Measurements from ENCODE around the gene PIGBOS1.

PIGBOS1 gene

DNA sequence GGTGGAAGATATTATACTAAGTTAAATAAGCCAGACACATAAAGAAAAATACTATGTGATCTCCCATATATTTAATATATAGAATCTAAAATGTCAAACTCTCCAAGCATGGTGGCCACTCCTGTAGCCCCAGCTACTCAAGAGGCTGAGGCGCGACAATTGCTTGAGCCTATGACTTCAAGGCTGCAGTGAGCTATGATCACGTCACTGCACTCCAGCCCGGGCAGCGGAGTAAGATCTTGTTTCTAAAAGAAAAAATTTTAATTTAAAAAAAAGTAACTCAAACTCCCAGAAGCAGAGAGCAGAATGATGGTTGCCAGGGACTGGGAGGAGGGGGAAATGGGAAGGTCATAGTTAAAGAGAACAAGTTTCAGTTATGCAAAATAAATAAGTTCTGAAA, 42.6 kb downstream of the PIGBOS1 start:
- H3K27ac ChIP-seq, result no peak overlapping the region
- TF ChIP-seq, protein P1, sequence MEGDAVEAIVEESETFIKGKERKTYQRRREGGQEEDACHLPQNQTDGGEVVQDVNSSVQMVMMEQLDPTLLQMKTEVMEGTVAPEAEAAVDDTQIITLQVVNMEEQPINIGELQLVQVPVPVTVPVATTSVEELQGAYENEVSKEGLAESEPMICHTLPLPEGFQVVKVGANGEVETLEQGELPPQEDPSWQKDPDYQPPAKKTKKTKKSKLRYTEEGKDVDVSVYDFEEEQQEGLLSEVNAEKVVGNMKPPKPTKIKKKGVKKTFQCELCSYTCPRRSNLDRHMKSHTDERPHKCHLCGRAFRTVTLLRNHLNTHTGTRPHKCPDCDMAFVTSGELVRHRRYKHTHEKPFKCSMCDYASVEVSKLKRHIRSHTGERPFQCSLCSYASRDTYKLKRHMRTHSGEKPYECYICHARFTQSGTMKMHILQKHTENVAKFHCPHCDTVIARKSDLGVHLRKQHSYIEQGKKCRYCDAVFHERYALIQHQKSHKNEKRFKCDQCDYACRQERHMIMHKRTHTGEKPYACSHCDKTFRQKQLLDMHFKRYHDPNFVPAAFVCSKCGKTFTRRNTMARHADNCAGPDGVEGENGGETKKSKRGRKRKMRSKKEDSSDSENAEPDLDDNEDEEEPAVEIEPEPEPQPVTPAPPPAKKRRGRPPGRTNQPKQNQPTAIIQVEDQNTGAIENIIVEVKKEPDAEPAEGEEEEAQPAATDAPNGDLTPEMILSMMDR (conservative IDR thresholded peaks at IDR 0.05), result no peak
- TF ChIP-seq ZFX (IDR thresholded peaks at IDR 0.05), result no peak

GRCh38 chr15:55270291-55270690, 48.6 kb downstream of the PIGBOS1 start:
- TF ChIP-seq, protein P1 (conservative IDR thresholded peaks at IDR 0.05), result no peak
- TF ChIP-seq ZFX (IDR thresholded peaks at IDR 0.05), result no peak
- no peak overlapping the region for H3K27ac ChIP-seq

DNA sequence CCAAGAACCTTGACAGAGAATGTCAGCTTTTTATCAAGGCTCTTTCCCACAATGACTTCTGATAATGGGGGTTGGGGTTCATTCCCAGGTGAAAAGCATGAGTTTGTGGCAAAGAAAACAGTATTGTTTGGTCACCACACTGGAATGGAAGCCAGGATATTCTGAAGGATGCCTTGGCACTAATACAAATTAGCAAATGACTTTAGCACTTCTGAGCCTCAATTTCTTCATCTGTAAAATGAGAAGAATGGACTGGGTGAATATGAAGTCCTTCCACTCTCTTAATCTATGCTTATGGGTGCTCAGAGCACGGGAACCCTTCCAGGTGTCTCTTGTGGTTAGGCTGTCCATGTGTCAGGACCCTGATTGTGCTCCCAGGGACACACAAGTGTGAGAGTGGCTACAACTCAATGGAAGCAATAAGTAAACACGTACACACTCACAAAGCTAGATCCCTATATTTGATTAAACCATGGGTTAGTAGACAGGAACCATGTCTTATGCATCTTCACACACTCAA, 50.7 kb downstream of the PIGBOS1 start:
- no peak overlapping the region for H3K27ac ChIP-seq
- no peak for TF ChIP-seq ZFX (IDR thresholded peaks at IDR 0.05)
- TF ChIP-seq, protein P1 (conservative IDR thresholded peaks at IDR 0.05), result no peak

DNA sequence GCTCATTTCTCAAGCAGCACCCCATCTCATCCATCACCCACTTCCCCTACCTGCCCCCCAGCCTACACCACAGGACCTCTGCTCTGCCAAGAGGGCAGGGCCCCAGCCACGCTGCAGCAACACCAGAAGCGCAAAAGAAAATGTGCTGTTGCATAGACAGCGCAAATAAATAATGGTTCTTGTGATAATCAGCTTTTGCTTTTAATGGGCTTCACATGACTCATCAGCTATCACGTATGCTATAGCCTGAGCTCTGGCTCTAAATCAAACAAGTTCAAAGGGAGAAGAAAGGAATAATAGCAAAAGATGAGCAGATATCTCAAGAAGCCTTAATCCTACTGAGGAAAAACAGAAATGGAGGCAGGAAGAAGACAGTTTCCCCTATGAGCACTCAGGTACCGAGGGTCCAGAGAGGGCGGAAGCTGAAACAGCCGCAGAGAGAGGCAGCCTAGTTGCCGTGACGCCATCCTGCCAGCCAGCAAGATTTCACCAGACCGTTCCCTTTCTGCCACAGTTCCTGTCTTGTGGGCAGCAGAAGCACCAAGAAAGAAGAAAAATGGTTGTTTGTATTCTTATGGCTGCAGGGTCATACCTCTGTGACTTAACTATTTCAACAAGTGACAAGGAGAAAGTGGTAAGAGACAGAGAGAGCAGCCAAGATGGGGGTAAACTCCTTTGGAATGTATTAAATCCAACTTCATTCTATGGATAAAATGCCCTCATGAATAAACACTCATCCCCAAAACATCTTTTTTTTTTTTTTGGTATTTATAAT, 51.3 kb downstream of the PIGBOS1 start:
- H3K27ac ChIP-seq, result no peak overlapping the region

More for the DNA sequence above, 51.3 kb downstream of the PIGBOS1 start:
- TF ChIP-seq ZFX (IDR thresholded peaks at IDR 0.05), result no peak
- TF ChIP-seq, protein P1 (conservative IDR thresholded peaks at IDR 0.05), result no peak

Measured in C4-2B (cell line).